Upper lobe of left lung (tissue), 4 donors: ENCODE measurements around the gene PLCB2.

Experiments used
- EP300 ChIP-seq, 4 donors: sonication (generic); formaldehyde crosslinking; IDR thresholded peaks; one replicate each; pipeline ENCODE4 v1.5.1; 2017; ENCODE audit warnings: antibody characterized with exemption in 4 of 4, control low read depth in 2 of 4
- POLR2A ChIP-seq, 4 donors: fragments of 450-650 bp; IDR thresholded peaks; one replicate each; pipeline ENCODE4 v1.5.1; 2016 to 2017; ENCODE audit warnings: antibody characterized with exemption in 4 of 4, mild to moderate bottlenecking in 2 of 4

- TF ChIP-seq POLR2A (IDR thresholded peaks at IDR 0.05): no peak
- TF ChIP-seq EP300 (IDR thresholded peaks at IDR 0.05): no peak
Observed at GRCh38 chr15:40259021-40259420, 48.7 kb downstream of the PLCB2 start.
